Lower lobe of right lung (tissue), 2 donors: ENCODE results near the gene CHSY1. TPM values are rescaled to one million over a fixed set of nuclear protein-coding genes. Genes with fewer than 3 reads are reported as not detected.

Experiments
- ATAC-seq, 2 donors: fragments of 200-7000 bp; cut with Tn5 transposase; one replicate each; pipeline ENCODE4 v1.9.1; 2020 to 2022; ENCODE audit warnings: mild to moderate bottlenecking in 2 of 2, moderate library complexity in 2 of 2
- DNase-seq: peaks from one replicate; pipeline ENCODE4 v3.0.0-alpha.2; 2020
- H3K27ac ChIP-seq: fragments of 200-600 bp; one replicate; pipeline ENCODE4 v1.8.0; 2022
- H3K27me3 ChIP-seq: fragments of 200-600 bp; one replicate; pipeline ENCODE4 v1.8.0; 2022; ENCODE audit warnings: low read depth
- H3K36me3 ChIP-seq: fragments of 200-600 bp; one replicate; pipeline ENCODE4 v1.8.0; 2022; ENCODE audit warnings: mild to moderate bottlenecking
- H3K4me1 ChIP-seq: fragments of 200-600 bp; one replicate; pipeline ENCODE4 v1.8.0; 2022
- H3K4me3 ChIP-seq: fragments of 200-600 bp; one replicate; pipeline ENCODE4 v1.8.0; 2022; ENCODE audit warnings: mild to moderate bottlenecking
- H3K9me3 ChIP-seq: fragments of 200-600 bp; one replicate; pipeline ENCODE4 v1.8.0; 2022
- intact Hi-C: fragments of 100-400 bp; cut with DNase I; formaldehyde crosslinking; loops from one replicate; pipeline ENCODE4 v1.11.0; 2022
- total RNA-seq: library from RNA; stranded (reverse); fragmentation: NEBNext Ultra II Directional; extraction: Animal tissue kit (Norgen Biotek cat#: 25700); gene quantifications from one replicate; pipeline ENCODE4 v1.2.1, GENCODE V29; 2021
- TF ChIP-seq, protein P1 (sequence below): fragments of 200-600 bp; IDR thresholded peaks from one replicate; pipeline ENCODE4 v1.8.0; 2022; ENCODE audit warnings: antibody characterized with exemption, mild to moderate bottlenecking
- donor health status: DM: no; HTN: yes; CAD: no; lungs with severe emphysema.

Gene CHSY1
- total RNA-seq, 1 donor from 2014 or later = 25.6 TPM

DNA sequence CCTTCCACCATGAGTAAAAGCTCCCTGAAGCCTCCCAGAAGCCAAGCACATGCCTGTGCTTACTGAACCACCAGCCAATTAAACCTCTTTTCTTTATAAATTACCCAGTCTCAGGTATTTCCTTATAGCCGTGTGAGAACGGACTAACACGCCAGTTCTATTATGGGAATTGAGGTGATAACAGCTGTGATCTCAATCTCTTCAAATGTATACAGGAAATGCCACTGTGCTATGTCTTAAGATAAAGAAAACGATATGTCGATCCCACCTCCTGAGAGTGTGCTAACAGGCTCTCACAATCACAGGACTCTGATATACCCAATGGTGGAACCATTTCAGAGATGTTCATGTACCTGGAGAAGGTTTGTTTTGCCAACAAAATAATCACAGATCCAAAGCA lies 26.2 kb downstream of the CHSY1 start:
- TF ChIP-seq, protein P1, sequence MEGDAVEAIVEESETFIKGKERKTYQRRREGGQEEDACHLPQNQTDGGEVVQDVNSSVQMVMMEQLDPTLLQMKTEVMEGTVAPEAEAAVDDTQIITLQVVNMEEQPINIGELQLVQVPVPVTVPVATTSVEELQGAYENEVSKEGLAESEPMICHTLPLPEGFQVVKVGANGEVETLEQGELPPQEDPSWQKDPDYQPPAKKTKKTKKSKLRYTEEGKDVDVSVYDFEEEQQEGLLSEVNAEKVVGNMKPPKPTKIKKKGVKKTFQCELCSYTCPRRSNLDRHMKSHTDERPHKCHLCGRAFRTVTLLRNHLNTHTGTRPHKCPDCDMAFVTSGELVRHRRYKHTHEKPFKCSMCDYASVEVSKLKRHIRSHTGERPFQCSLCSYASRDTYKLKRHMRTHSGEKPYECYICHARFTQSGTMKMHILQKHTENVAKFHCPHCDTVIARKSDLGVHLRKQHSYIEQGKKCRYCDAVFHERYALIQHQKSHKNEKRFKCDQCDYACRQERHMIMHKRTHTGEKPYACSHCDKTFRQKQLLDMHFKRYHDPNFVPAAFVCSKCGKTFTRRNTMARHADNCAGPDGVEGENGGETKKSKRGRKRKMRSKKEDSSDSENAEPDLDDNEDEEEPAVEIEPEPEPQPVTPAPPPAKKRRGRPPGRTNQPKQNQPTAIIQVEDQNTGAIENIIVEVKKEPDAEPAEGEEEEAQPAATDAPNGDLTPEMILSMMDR = no peak
- intact Hi-C loops = no loop called here
- H3K4me3 ChIP-seq = no peak overlapping the region
- peaks cover 21% of the 10 kb centered on the region for H3K4me1 ChIP-seq
- no peak overlapping the region for H3K27ac ChIP-seq
- no peak for DNase-seq
- ATAC-seq = no peak
- peaks cover 11% of the 10 kb centered on the region for H3K9me3 ChIP-seq
- H3K27me3 ChIP-seq = no peaks in the 10 kb centered on the region
- peaks cover 4% of the 10 kb centered on the region for H3K36me3 ChIP-seq

DNA sequence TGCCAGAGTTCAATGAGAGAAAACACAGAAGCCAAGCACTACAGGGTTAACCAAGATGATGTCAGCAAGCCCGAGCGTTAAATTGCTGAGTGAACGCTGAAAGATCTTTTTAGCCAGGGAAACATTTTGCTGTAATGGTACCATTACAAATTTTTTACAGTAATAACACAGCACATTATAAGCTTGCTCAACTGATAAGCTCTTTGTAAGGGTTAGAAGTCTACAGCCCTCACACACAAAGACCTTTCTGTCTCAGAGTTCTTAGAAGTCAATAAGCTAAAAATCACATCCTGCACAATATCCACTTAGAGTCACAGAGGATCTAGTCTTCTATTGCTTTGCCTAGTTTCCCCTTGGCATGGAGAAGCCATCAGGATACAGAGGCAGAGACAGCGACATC lies 29.9 kb downstream of the CHSY1 start:
- ATAC-seq = no peak

GRCh38 chr15:101220060-101220459 lies 31.8 kb downstream of the CHSY1 start:
- Histone ChIP-seq H3K27ac (no peak overlapping the region), H3K27me3 (no peaks in the 10 kb centered on the region), H3K4me3 (no peak overlapping the region), H3K36me3 (no peaks in the 10 kb centered on the region), H3K4me1 (peaks cover 26% of the 10 kb centered on the region), H3K9me3 (no peaks in the 10 kb centered on the region)
- intact Hi-C loops = no loop called here
- ATAC-seq (no peak), DNase-seq (no peak)
- TF ChIP-seq, protein P1 = no peak

More for the DNA sequence above, 29.9 kb downstream of the CHSY1 start:
- DNase-seq = no peak
- intact Hi-C loops = no loop called here
- H3K9me3 ChIP-seq = no peaks in the 10 kb centered on the region
- peaks cover 4% of the 10 kb centered on the region for H3K36me3 ChIP-seq
- no peak overlapping the region for H3K4me3 ChIP-seq
- TF ChIP-seq, protein P1 = no peak
- peaks cover 26% of the 10 kb centered on the region for H3K4me1 ChIP-seq
- H3K27me3 ChIP-seq = no peaks in the 10 kb centered on the region
- H3K27ac ChIP-seq = no peak overlapping the region

DNA sequence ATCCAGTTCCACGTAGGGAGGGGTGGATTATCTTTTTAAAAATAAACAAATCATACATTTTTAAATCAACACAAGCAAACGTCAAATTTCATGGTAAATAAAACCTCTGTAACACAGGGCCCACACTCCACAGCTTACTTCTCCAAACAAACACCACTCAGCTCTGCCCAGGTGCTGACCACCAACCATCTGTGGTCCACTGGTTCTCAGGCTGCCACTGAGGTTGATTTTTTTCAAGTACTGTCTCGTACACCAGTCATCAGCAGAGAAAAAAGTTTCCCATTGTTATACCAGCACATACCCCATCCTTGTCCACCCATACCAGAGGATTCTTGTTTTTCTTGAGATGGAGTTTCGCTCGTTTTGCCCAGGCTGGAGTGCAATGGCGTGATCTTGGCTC lies 32.4 kb downstream of the CHSY1 start:
- peaks cover 26% of the 10 kb centered on the region for H3K4me1 ChIP-seq
- H3K9me3 ChIP-seq = no peaks in the 10 kb centered on the region
- H3K4me3 ChIP-seq = no peak overlapping the region
- no peak for DNase-seq
- H3K27me3 ChIP-seq = no peaks in the 10 kb centered on the region
- TF ChIP-seq, protein P1 = no peak
- no peak overlapping the region for H3K27ac ChIP-seq
- intact Hi-C loops = no loop called here
- H3K36me3 ChIP-seq = no peaks in the 10 kb centered on the region
- no peak for ATAC-seq

DNA sequence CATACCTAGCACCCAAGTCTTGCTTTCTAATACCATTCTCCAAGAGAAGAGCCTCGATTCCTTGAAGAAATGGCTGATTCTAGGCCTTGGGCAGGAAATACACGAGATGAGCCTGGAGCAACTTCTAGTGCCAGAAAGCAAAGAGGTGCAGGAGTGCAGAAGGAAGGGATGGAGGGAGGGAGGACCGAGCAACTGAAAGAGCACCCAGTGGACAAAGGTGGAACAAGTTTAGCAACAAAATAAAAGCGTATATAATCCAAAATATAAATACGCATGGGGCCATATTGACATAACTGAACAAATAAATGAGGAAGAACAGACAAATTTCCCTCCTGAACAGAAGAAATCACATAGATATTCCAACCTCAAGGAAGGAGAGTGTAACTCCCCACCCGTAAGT lies 34.4 kb downstream of the CHSY1 start:
- Histone ChIP-seq H3K27me3 (no peaks in the 10 kb centered on the region), H3K9me3 (no peaks in the 10 kb centered on the region), H3K4me1 (peaks cover 19% of the 10 kb centered on the region), H3K27ac (no peak overlapping the region), H3K4me3 (no peak overlapping the region), H3K36me3 (no peaks in the 10 kb centered on the region)
- DNase-seq (no peak), ATAC-seq (no peak)
- intact Hi-C loops = no loop called here
- TF ChIP-seq, protein P1 = no peak

GRCh38 chr15:101216100-101216499 lies 35.7 kb downstream of the CHSY1 start:
- Histone ChIP-seq H3K27me3 (no peaks in the 10 kb centered on the region), H3K36me3 (no peaks in the 10 kb centered on the region), H3K27ac (no peak overlapping the region), H3K4me1 (peaks cover 12% of the 10 kb centered on the region), H3K4me3 (no peak overlapping the region), H3K9me3 (no peaks in the 10 kb centered on the region)
- DNase-seq (no peak), ATAC-seq (no peak)
- TF ChIP-seq, protein P1 = no peak
- intact Hi-C loops = no loop called here
